Colonic mucosa (tissue), 4 donors: ENCODE data around the gene BRME1. TPM values are rescaled to one million over a fixed set of nuclear protein-coding genes. Genes with fewer than 3 reads are reported as not detected.

ENCODE experiments used
- DNase-seq: peaks from one replicate; pipeline ENCODE4 v3.0.0-alpha.2; 2020
- H3K27ac ChIP-seq: fragments of 200-600 bp; one replicate; pipeline ENCODE4 v1.8.0; 2021
- H3K27me3 ChIP-seq: fragments of 200-600 bp; one replicate; pipeline ENCODE4 v1.8.0; 2021
- H3K36me3 ChIP-seq: fragments of 200-600 bp; one replicate; pipeline ENCODE4 v1.8.0; 2021
- H3K4me1 ChIP-seq: fragments of 200-600 bp; one replicate; pipeline ENCODE4 v1.8.0; 2021; ENCODE audit warnings: mild to moderate bottlenecking
- H3K4me3 ChIP-seq: fragments of 200-600 bp; one replicate; pipeline ENCODE4 v1.8.0; 2021
- H3K9ac ChIP-seq, 2 donors: one replicate each; pipeline ENCODE4 v1.7.0; 2013; ENCODE audit warnings: control low read depth in 2 of 2, low read depth in 2 of 2, low read length in 2 of 2
- H3K9me3 ChIP-seq: fragments of 200-600 bp; one replicate; pipeline ENCODE4 v1.8.0; 2021
- CTCF ChIP-seq: fragments of 200-600 bp; IDR thresholded peaks from one replicate; pipeline ENCODE4 v1.8.0; 2022; ENCODE audit warnings: antibody characterized with exemption, mild to moderate bottlenecking
- intact Hi-C: fragments of 100-400 bp; cut with DNase I; formaldehyde crosslinking; loops from one replicate; pipeline ENCODE4 v1.14.1; 2022
- total RNA-seq, 2 donors: library from RNA; stranded (reverse); fragmentation: NEBNext Ultra II Directional in 1 of 2; extraction: Animal tissue kit (Norgen Biotek cat#: 25700) in 1 of 2; gene quantifications; one replicate each; pipeline ENCODE4 v1.2.1, GENCODE V29; 2021
- donor health status: healthy.
- donor health status: DM: no; HTN: no; CAD: no.
- donor health status: DM: no; HTN: no; CAD: no.

BRME1 gene
- total RNA-seq, 2 donors from 2014 or later: 5.9 to 20.0 TPM

- no peak for TF ChIP-seq CTCF
These were observed 30.0 kb upstream of the BRME1 start for GRCh38 chr19:13935765-13936510.

GRCh38 chr19:13934785-13935109, 28.8 kb upstream of the BRME1 start:
- no peak for DNase-seq
- intact Hi-C loops: no loop called here

More at GRCh38 chr19:13935765-13936510, 30.0 kb upstream of the BRME1 start:
- Histone ChIP-seq H3K27me3 (no peaks in the 10 kb centered on the region), H3K9ac (no peak overlapping the region), H3K9me3 (no peaks in the 10 kb centered on the region), H3K4me3 (no peak overlapping the region), H3K36me3 (no peaks in the 10 kb centered on the region), H3K4me1 (no peaks in the 10 kb centered on the region), H3K27ac (no peak overlapping the region)
- intact Hi-C loops: no loop called here
- no peak for DNase-seq

GRCh38 chr19:13932911-13933393, 27.0 kb upstream of the BRME1 start:
- intact Hi-C loops: no loop called here
- no peaks in the 10 kb centered on the region for H3K4me1 ChIP-seq
- H3K9me3 ChIP-seq: no peaks in the 10 kb centered on the region
- H3K27me3 ChIP-seq: no peaks in the 10 kb centered on the region
- no peak for TF ChIP-seq CTCF
- no peak overlapping the region for H3K27ac ChIP-seq
- no peak for DNase-seq
- H3K9ac ChIP-seq: no peak overlapping the region
- H3K36me3 ChIP-seq: no peaks in the 10 kb centered on the region
- H3K4me3 ChIP-seq: no peak overlapping the region

More at GRCh38 chr19:13934785-13935109, 28.8 kb upstream of the BRME1 start:
- H3K27me3 ChIP-seq: no peaks in the 10 kb centered on the region
- H3K9me3 ChIP-seq: no peaks in the 10 kb centered on the region
- H3K36me3 ChIP-seq: no peaks in the 10 kb centered on the region
- no peak overlapping the region for H3K4me3 ChIP-seq
- no peak overlapping the region for H3K9ac ChIP-seq
- H3K27ac ChIP-seq: no peak overlapping the region
- no peak for TF ChIP-seq CTCF
- H3K4me1 ChIP-seq: no peaks in the 10 kb centered on the region

GRCh38 chr19:13932149-13932637, 26.3 kb upstream of the BRME1 start:
- intact Hi-C loops: no loop called here
- H3K9me3 ChIP-seq: no peaks in the 10 kb centered on the region
- H3K4me3 ChIP-seq: no peak overlapping the region
- H3K36me3 ChIP-seq: no peaks in the 10 kb centered on the region
- H3K4me1 ChIP-seq: no peaks in the 10 kb centered on the region
- TF ChIP-seq CTCF: no peak
- no peaks in the 10 kb centered on the region for H3K27me3 ChIP-seq
- DNase-seq: no peak
- no peak overlapping the region for H3K27ac ChIP-seq
- H3K9ac ChIP-seq: no peak overlapping the region

GRCh38 chr19:13931391-13932148, 25.7 kb upstream of the BRME1 start:
- Histone ChIP-seq H3K27me3 (no peaks in the 10 kb centered on the region), H3K9me3 (no peaks in the 10 kb centered on the region), H3K27ac (no peak overlapping the region), H3K9ac (no peak overlapping the region), H3K36me3 (no peaks in the 10 kb centered on the region), H3K4me3 (no peak overlapping the region), H3K4me1 (no peaks in the 10 kb centered on the region)
- DNase-seq: no peak
- intact Hi-C loops: no loop called here
- no peak for TF ChIP-seq CTCF
